ENCODE data around the gene BRWD1.

GRCh38 chr21:39318091-39318959 is 4.9 kb upstream of the BRWD1 start:
- TF ChIP-seq CTCF (IDR thresholded peaks at IDR 0.05; ENCODE audit: insufficient read depth, low read length, poor library complexity, severe bottlenecking) (no peak), EZH2phosphoT487 (conservative IDR thresholded peaks at IDR 0.05; ENCODE audit: low read length) (no peak)
